MM.1S (cell line): ENCODE results near the gene FAM170B.

Experiments used
- DNase-seq: peaks from one replicate; pipeline ENCODE4 v3.0.0-alpha.2; 2015
- H2AFZ ChIP-seq: fragments of 300-600 bp; sonication (generic); 2 replicates; pipeline ENCODE4 v1.6.0; 2016; ENCODE audit warnings: antibody characterized with exemption, low read length
- H3F3A ChIP-seq: fragments of 300-600 bp; sonication (generic); 2 replicates; pipeline ENCODE4 v1.6.1; 2016; ENCODE audit warnings: mild to moderate bottlenecking, antibody characterized with exemption, low read length, moderate library complexity, mixed read lengths; ENCODE audit not compliant: insufficient read depth
- H3K27ac ChIP-seq: fragments of 300-600 bp; sonication (generic); 2 replicates; pipeline ENCODE4 v1.5.1; 2016; ENCODE audit warnings: mild to moderate bottlenecking, low read length
- H3K27me3 ChIP-seq: fragments of 300-600 bp; sonication (generic); replicated peaks from 2 replicates; pipeline ENCODE4 v1.6.0; 2016; ENCODE audit warnings: low read length; ENCODE audit not compliant: insufficient read depth
- H3K36me3 ChIP-seq: fragments of 300-600 bp; sonication (generic); replicated peaks from 2 replicates; pipeline ENCODE4 v1.6.1; 2016; ENCODE audit warnings: mild to moderate bottlenecking, low read length, mixed read lengths; ENCODE audit not compliant: insufficient read depth
- H3K4me1 ChIP-seq: fragments of 300-600 bp; sonication (generic); 2 replicates; pipeline ENCODE4 v1.6.1; 2016; ENCODE audit warnings: low read length, mixed read lengths
- H3K4me2 ChIP-seq: fragments of 300-600 bp; sonication (generic); 2 replicates; pipeline ENCODE4 v1.6.0; 2016; ENCODE audit warnings: low read depth, low read length
- H3K4me3 ChIP-seq: fragments of 300-600 bp; sonication (generic); 2 replicates; pipeline ENCODE4 v1.5.1; 2016; ENCODE audit warnings: low read length, mixed read lengths
- H3K79me2 ChIP-seq: fragments of 300-600 bp; sonication (generic); 2 replicates; pipeline ENCODE4 v1.6.1; 2016; ENCODE audit warnings: mixed run types, low read length, mixed read lengths
- H3K9ac ChIP-seq: fragments of 300-600 bp; sonication (generic); 2 replicates; pipeline ENCODE4 v1.6.1; 2016; ENCODE audit warnings: low read length, mixed read lengths
- H3K9me2 ChIP-seq: fragments of 300-600 bp; sonication (generic); replicated peaks from 2 replicates; pipeline ENCODE4 v1.6.1; 2016; ENCODE audit warnings: mild to moderate bottlenecking, low read length, mixed read lengths; ENCODE audit not compliant: insufficient read depth
- H3K9me3 ChIP-seq: fragments of 300-600 bp; sonication (generic); replicated peaks from 2 replicates; pipeline ENCODE4 v1.6.1; 2016; ENCODE audit warnings: mild to moderate bottlenecking, low read length, mixed read lengths; ENCODE audit not compliant: insufficient read depth
- H4K20me1 ChIP-seq: fragments of 300-600 bp; sonication (generic); 2 replicates; pipeline ENCODE4 v1.6.1; 2016; ENCODE audit warnings: mild to moderate bottlenecking, low read length, moderate library complexity, mixed read lengths; ENCODE audit not compliant: insufficient read depth
- CTCF ChIP-seq: fragments of 300-600 bp; sonication (generic); IDR thresholded peaks from 2 replicates; pipeline ENCODE4 v1.5.1; 2016; ENCODE audit warnings: antibody characterized with exemption, low read length, mixed read lengths
- EZH2 ChIP-seq: fragments of 300-600 bp; sonication (generic); optimal IDR thresholded peaks from 2 replicates; pipeline ENCODE3; 2017; ENCODE audit warnings: low read depth, mild to moderate bottlenecking, antibody characterized with exemption, low read length, mixed read lengths
- EZH2phosphoT487 ChIP-seq: fragments of 300-600 bp; sonication (generic); IDR thresholded peaks from 2 replicates; pipeline ENCODE4 v1.6.1; 2018; ENCODE audit warnings: antibody characterized with exemption, low read length

Gene FAM170B

GRCh38 chr10:49170632-49171325 is 37.0 kb upstream of the FAM170B start:
- no peak overlapping the region for H3K9ac ChIP-seq
- no peaks in the 10 kb centered on the region for H3K27me3 ChIP-seq
- TF ChIP-seq EZH2 (no peak), EZH2phosphoT487 (no peak), CTCF (no peak)
- no peaks in the 10 kb centered on the region for H4K20me1 ChIP-seq
- H3K4me3 ChIP-seq = no peak overlapping the region
- no peaks in the 10 kb centered on the region for H3K36me3 ChIP-seq
- H3K9me2 ChIP-seq = no peaks in the 10 kb centered on the region
- no peaks in the 10 kb centered on the region for H3F3A ChIP-seq
- H3K79me2 ChIP-seq = no peaks in the 10 kb centered on the region
- no peaks in the 10 kb centered on the region for H3K9me3 ChIP-seq
- no peaks in the 10 kb centered on the region for H3K4me1 ChIP-seq
- H3K27ac ChIP-seq = no peak overlapping the region
- DNase-seq = no peak
- no peak overlapping the region for H3K4me2 ChIP-seq
- no peak overlapping the region for H2AFZ ChIP-seq

- DNase-seq = no peak
- H3K27me3 ChIP-seq = no peaks in the 10 kb centered on the region
- H3K4me1 ChIP-seq = no peaks in the 10 kb centered on the region
- no peaks in the 10 kb centered on the region for H3K9me2 ChIP-seq
- no peaks in the 10 kb centered on the region for H3K36me3 ChIP-seq
- H3K4me2 ChIP-seq = no peak overlapping the region
- no peaks in the 10 kb centered on the region for H3K9me3 ChIP-seq
- H3F3A ChIP-seq = no peaks in the 10 kb centered on the region
- H4K20me1 ChIP-seq = no peaks in the 10 kb centered on the region
- no peaks in the 10 kb centered on the region for H3K79me2 ChIP-seq
- H3K9ac ChIP-seq = no peak overlapping the region
- H3K27ac ChIP-seq = no peak overlapping the region
- no peak overlapping the region for H2AFZ ChIP-seq
- TF ChIP-seq EZH2phosphoT487 (no peak), CTCF (no peak), EZH2 (no peak)
- H3K4me3 ChIP-seq = no peak overlapping the region
Observed at GRCh38 chr10:49169776-49170175, 36.0 kb upstream of the FAM170B start.

- Histone ChIP-seq H3K9me2 (no peaks in the 10 kb centered on the region), H3F3A (no peaks in the 10 kb centered on the region), H3K4me1 (no peaks in the 10 kb centered on the region), H3K79me2 (no peaks in the 10 kb centered on the region), H3K9ac (no peak overlapping the region), H3K27me3 (no peaks in the 10 kb centered on the region), H3K36me3 (no peaks in the 10 kb centered on the region), H3K9me3 (no peaks in the 10 kb centered on the region), H4K20me1 (no peaks in the 10 kb centered on the region), H3K4me3 (no peak overlapping the region), H3K27ac (no peak overlapping the region), H2AFZ (no peak overlapping the region), H3K4me2 (no peak overlapping the region)
- no peak for DNase-seq
- TF ChIP-seq EZH2phosphoT487 (no peak), EZH2 (no peak), CTCF (no peak)
Observed at GRCh38 chr10:49168831-49169500, 35.1 kb upstream of the FAM170B start.
